ENCODE results near the gene IFIT2.

DNA sequence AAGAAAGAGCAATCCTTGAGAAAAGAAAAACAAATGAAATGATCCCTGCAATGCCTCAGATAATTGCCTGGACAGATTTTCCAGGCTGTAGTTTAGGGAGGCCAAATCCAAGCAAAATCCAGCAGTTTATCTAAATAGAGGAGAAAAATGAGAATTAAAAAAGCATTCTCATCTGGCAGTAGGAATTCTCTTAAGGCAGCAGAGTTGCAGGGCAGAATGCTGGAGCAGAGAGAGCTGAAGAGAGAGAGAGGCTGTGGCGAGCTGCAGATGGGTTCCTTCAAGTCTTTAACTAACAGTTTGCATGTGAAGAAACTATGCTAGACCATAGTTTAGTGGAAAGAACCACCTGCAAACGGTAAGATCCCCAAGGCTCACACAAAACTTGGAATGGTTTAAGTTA is 44.3 kb upstream of the IFIT2 start:
- TF ChIP-seq POLR2AphosphoS5 (IDR thresholded peaks at IDR 0.05; ENCODE audit: low read depth, low read length) (no peak), TAF1 (IDR thresholded peaks at IDR 0.05; ENCODE audit: borderline replicate concordance, insufficient read depth, low read length) (no peak)
- TF ChIP-seq, protein P1, sequence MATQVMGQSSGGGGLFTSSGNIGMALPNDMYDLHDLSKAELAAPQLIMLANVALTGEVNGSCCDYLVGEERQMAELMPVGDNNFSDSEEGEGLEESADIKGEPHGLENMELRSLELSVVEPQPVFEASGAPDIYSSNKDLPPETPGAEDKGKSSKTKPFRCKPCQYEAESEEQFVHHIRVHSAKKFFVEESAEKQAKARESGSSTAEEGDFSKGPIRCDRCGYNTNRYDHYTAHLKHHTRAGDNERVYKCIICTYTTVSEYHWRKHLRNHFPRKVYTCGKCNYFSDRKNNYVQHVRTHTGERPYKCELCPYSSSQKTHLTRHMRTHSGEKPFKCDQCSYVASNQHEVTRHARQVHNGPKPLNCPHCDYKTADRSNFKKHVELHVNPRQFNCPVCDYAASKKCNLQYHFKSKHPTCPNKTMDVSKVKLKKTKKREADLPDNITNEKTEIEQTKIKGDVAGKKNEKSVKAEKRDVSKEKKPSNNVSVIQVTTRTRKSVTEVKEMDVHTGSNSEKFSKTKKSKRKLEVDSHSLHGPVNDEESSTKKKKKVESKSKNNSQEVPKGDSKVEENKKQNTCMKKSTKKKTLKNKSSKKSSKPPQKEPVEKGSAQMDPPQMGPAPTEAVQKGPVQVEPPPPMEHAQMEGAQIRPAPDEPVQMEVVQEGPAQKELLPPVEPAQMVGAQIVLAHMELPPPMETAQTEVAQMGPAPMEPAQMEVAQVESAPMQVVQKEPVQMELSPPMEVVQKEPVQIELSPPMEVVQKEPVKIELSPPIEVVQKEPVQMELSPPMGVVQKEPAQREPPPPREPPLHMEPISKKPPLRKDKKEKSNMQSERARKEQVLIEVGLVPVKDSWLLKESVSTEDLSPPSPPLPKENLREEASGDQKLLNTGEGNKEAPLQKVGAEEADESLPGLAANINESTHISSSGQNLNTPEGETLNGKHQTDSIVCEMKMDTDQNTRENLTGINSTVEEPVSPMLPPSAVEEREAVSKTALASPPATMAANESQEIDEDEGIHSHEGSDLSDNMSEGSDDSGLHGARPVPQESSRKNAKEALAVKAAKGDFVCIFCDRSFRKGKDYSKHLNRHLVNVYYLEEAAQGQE (IDR thresholded peaks at IDR 0.05; ENCODE audit: insufficient read depth in 1 of 2, low read depth in 2 of 2, low read length in 2 of 2): no peak

Data from PFSK-1 (cell line).